NCI-H526 treated with DMSO at 0.1 percent for 48 hours (cell line): ENCODE data around the gene MRPL49.

Experiments
- DNase-seq: peaks from one replicate; lab custom pipeline; 2025; lab: John Stamatoyannopoulos, UW

MRPL49 gene

DNA sequence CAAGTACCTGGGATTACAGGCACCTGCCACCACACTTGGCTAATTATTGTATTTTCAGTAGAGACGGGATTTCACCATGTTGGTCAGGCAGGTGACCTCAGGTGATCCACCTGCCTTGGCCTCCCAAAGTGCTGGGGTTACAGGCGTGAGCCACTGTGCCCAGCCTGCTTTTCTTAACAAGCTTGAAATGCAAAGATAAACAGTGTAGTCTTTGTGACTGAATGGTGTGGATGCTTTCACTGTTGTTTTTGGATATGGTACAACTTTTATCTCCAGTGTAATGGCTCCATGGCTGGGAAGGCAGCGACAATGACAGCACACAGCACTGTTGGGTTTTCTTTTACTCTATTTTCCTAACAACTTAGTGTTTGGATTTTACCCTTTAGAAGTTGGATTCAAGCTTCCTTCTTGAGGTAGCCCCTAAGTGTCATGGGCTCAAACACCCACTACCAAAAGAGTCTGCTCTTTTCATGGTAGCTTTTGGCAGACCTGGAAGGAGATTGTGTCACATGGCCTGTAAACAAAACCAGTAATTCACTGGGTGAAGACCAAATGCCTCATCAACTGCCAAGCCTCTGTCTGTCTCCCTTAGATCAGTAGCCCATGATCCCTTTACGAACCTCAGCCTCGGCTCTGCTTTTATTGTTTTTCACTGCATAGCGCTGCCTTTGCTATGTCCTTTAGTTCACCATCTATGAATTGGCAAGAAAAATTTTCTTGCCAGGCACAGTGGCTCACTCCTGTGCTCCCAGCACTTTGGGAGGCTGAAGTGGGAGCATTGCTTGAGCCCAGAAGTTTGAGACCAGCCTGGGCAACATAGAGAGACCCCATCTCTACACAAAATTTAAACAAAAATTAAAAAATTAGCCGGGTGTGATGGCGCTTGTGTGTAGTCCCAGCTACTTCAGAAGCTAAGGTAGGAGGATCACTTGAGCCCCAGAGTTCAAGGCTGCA, 19.7 kb upstream of the MRPL49 start:
- no peak for DNase-seq

DNA sequence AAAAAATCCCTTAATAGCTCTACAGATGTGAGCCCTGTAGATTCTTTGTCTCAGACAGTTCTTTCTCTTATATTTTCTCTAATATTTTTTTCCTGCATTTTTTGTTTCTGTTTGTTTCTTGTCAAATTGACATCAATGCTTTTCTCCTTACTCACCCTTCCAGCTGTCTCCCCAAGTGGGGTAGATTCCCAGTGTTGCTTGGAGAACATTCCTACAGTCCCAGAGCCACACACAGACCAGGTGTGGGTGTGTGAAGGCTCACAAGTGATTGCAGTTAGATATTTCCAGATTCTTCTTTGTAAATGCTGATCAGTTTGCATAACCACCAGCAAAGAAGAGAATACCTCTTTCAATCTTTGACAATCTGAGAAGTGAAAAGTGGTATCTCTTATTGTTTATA, 18.6 kb upstream of the MRPL49 start:
- no peak for DNase-seq

DNA sequence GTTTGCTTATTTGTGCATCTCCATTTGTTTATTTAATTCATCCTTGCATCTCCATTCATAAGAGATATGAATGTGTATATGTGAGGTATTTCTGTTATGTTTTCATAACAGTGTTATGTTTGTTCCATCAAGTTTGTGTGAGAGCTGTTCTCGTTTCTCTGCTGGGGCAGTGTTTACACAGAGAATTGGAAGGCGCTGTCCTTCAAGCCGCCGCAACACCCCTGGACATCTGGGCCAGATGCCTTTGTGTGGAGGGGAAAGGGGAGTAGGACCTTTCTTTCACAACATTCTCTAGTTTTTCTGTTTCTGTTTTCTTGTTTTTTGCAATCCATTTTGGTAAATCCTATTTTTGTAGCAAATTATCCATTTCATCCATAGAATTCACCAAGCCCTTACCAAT, 17.5 kb upstream of the MRPL49 start:
- no peak for DNase-seq

DNA sequence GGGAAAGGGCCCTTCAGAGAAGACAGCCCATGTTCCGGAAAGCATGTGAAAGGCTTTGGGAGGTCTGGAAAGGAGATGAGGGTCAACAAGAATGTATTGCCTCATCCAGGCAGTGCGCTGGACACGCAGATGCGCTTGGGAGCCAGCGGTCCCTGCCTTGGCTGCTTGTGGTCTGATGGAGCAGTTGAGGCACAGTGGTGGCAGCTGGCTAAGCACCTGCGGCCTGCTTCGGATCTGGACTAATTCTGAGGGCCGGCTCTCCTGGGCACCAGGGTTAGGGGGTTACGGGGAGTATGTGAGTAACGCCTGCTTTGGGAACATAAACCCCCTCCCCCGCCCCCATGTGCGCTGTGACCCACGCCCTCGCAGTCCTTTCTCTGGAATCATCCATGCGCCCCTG, 15.0 kb upstream of the MRPL49 start:
- no peak for DNase-seq

DNA sequence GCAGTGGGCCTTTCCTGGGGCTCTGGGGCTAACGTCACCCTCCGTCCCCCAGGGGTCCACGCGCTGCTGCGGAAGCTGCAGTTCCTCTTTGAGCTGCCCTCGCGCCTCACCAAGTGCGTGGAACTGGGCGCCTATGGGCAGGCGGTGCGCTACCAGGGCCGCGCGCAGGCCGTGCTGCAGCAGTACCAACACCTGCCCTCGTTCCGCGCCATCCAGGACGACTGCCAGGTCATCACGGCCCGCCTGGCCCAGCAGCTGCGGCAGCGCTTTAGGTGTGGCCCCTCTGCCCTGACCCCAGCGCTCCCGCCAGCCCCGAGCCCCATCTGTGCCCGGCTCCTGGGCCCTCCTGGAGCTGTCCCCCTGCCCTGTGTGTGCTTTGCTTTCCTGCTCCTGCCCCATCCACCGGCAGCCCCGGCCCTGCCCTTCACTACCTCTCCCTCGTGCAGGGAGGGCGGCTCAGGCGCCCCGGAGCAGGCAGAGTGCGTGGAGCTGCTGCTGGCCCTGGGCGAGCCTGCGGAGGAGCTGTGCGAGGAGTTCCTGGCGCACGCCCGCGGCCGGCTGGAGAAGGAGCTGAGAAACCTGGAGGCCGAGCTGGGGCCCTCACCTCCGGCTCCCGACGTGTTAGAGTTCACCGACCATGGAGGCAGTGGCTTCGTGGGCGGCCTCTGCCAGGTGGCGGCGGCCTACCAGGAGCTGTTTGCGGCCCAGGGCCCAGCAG, 14.2 kb upstream of the MRPL49 start:
- no peak for DNase-seq

DNA sequence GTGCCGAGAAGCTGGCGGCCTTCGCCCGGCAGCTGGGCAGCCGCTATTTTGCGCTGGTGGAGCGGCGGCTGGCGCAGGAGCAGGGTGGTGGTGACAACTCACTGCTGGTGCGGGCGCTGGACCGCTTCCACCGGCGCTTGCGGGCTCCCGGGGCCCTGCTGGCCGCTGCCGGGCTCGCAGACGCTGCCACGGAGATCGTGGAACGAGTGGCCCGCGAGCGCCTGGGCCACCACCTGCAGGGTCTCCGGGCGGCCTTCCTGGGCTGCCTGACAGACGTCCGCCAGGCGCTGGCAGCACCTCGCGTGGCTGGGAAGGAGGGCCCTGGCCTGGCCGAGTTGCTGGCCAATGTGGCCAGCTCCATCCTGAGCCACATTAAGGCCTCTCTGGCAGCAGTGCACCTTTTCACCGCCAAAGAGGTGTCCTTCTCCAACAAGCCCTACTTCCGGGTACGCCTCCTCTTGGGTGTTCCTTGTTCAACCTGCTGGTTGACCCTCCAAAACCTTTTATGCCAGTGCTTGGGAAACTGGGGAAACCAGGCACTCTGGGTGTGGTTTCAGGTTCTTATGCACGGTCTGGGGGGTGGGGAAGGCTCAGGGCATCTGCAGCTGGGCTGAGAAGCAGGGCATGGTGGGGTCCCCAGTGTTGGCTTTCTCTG, 13.5 kb upstream of the MRPL49 start:
- DNase-seq, result no peak

DNA sequence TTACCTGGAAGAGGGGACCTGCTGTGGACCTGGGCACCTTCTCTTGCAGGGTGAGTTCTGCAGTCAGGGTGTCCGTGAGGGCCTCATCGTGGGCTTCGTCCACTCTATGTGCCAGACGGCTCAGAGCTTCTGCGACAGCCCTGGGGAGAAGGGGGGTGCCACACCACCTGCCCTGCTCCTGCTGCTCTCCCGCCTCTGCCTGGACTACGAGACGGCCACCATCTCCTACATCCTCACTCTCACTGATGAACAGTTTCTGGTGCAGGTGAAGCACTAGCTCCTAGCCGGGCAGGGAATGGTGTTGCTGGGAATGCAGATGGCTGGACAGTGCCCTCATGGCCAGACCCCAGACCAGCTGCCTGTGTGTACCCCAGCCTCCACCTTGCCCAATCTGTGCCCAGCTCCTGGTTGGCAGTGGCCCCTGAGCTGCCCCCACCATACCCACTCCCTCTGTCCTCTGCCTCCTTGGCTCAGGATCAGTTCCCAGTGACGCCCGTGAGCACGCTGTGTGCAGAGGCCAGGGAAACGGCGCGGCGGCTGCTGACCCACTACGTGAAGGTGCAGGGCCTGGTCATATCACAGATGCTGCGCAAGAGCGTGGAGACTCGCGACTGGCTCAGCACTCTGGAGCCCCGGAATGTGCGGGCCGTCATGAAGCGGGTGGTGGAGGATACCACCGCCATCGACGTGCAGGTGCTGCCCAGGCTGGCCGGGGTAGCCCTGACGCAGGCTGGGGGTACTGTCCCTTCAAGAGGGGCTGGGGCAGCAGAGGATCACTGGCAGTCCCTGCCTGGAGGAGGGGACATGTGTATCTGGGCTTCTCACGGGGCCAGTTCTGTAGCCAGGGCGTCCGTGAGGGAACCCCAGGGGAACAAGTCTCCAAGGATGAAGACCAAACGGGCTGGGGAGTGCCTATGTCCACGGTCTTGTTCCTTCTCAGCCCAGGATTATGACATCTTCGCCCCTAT, 12.6 kb upstream of the MRPL49 start:
- DNase-seq, result no peak

DNA sequence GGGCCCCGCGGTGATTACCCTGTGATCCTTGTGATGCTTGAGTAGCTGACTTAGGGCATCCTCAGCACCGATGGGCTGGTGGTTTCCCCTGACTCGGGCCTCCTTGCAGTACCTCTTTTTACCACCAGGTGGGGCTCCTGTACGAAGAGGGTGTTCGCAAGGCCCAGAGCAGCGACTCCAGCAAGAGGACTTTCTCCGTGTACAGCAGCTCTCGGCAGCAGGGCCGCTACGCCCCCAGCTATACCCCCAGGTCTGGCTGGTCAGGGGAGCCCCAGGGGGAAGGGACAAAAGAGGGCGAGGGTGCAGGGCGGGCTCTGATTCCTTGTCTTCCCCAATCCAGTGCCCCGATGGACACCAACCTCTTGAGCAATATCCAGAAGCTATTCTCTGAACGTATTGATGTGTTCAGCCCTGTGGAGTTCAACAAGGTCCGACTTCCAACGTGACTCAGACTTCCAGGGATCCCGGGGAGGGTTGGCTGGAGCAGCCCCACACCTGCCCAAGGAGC, 11.7 kb upstream of the MRPL49 start:
- DNase-seq, result peak; percentile 79

DNA sequence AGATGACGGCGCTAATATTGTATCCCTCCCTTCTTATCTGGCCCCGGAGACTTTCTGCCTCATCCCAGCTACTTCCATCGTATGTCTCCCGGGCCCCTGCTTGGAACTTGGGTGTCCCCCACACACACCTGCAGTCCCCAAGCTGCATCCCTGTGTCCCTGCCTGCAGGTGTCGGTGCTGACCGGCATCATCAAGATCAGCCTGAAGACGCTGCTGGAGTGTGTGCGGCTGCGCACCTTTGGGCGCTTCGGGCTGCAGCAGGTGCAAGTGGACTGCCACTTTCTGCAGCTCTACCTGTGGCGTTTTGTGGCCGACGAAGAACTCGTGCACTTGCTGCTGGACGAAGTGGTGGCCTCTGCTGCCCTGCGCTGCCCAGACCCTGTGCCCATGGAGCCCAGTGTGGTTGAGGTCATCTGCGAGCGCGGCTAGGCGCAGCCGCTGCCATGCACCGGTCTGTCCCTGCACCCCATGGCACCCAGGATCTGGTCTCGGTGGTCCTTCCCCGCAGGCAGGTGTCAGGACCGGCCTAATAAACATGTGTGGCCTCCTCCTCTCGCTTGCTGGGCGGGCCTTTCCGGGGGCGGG, 10.9 kb upstream of the MRPL49 start:
- no peak for DNase-seq

DNA sequence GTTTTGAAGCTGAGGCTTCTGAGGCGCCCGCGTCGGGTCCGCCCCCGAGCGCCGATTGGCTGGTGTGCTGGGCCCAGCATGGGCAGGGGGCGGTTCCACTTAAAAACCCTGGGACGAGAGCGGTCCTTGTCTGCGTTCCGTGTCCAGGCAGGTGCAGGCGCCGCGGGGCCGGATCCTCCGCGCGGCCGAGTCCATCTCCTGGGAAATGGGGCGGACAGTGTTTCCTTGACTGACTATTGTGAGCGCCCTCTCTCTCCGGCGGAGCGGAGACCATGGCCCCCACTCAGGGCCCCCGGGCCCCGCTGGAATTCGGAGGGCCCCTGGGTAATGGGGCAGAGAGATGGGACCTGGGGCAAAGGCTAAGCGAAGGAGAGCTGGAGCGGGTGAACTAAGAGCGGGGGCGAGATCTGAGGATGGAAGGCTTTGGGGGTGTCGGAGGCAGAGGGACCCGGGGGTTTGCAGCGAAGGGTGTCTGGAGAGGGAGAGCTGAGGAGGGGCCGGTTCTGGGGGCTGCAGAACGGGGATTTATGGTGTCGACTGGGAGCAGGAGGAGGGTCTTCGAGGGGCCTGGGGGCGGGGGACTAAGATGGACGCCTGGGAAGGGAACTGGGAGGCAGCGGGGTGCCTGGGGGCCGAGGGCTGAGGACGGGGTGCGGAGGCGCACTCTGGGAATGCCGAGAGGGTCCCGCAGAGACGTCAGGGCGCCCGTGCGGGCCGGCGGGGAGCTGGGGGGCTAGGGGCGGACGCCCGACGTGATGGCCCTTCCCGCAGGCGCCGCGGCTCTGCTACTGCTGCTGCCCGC, 10.2 kb upstream of the MRPL49 start, which contains the start of gene TM7SF2:
TSS of gene TM7SF2 (plus strand) at position 129 of the 802 bp plus-strand sequence. CDS start at position 273, 144 bp downstream.
- DNase-seq, result peak; percentile 95

DNA sequence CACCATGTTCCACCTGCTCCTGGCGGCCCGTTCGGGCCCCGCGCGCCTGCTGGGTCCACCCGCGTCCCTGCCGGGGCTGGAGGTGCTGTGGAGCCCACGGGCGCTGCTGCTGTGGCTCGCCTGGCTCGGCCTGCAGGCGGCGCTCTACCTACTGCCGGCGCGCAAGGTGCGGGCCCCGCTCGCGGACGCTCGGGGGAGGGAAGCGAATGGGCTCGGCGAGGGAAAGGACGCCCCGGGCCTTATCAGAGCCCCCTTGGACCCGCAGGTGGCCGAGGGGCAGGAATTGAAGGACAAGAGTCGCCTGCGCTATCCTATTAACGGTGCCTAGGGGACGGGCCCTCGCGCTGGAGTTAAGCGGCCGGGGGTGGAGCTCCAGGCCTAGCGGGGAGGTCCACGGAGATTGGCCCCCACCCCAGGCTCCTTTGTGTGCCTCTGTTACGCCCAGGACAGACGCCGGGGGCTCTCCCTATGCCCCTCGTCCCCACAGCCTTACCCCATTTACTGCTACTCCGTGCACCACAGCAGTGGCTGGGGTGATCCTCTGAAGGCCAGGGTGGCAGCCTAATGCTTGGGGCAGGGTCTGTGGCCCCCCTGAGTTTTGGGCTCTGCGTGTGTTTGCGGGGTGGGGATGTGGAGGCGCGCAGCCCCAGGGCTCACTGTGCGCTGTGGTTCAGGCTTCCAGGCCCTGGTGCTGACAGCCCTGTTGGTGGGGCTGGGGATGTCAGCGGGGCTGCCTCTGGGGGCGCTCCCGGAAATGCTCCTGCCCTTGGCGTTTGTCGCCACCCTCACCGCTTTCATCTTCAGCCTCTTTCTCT, 9.4 kb upstream of the MRPL49 start:
- DNase-seq, result peak; percentile 29

DNA sequence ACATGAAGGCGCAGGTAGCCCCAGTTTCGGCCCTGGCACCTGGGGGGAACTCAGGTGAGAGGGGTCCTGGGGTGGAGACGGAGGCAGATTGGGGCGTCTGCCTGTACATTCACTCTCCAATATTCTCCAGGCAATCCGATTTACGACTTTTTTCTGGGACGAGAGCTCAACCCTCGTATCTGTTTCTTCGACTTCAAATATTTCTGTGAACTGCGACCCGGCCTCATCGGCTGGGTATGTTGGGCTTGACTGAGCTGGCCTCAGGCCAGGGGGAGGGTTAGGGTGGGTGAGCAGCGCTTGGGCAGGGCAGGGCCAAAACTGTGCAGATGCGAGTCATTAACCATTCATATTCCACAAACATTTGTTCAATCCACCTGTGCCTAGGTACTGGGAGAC, 8.8 kb upstream of the MRPL49 start:
- no peak for DNase-seq

DNA sequence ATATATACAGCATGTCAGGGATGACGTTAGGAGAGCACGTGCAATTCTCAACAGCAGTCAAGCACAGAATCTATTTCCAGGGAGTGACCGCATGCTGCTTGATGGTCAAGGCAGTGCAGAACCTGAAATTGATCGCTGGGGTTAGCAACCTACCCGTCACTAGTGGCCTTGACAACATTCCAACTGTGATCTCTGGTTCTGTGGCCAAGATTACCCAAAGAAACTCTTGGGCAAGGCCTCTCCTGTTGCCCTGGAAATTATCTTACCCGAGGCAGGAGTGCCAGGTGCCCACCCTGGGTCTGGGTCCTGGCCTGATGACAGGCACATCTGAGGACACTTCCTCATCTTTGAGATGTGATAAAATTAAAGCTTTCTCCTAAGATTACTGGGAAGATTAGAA, 8.3 kb upstream of the MRPL49 start:
- DNase-seq, result no peak

DNA sequence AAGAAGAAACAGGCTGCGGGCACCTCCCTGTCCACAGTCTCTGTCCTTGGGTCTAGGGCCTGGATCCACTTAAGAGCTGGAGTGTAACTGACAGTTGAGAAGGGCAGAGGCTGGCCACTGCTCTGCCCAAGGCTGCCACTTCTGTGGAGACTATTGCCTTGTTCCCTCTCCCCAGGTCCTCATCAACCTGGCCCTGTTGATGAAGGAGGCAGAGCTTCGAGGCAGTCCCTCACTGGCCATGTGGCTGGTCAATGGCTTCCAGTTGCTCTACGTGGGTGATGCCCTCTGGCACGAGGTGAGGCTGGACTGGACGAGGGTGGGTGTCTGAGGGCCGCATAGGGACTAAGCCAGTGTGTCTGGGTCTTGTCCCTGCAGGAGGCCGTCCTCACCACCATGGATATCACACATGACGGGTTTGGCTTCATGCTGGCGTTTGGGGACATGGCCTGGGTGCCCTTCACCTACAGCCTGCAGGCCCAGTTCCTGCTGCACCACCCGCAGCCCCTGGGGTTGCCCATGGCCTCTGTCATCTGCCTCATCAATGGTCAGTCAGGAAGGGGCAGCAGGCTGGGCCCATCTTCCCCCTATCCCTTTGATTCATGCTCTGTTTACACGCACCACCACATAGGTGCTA, 7.5 kb upstream of the MRPL49 start:
- no peak for DNase-seq

DNA sequence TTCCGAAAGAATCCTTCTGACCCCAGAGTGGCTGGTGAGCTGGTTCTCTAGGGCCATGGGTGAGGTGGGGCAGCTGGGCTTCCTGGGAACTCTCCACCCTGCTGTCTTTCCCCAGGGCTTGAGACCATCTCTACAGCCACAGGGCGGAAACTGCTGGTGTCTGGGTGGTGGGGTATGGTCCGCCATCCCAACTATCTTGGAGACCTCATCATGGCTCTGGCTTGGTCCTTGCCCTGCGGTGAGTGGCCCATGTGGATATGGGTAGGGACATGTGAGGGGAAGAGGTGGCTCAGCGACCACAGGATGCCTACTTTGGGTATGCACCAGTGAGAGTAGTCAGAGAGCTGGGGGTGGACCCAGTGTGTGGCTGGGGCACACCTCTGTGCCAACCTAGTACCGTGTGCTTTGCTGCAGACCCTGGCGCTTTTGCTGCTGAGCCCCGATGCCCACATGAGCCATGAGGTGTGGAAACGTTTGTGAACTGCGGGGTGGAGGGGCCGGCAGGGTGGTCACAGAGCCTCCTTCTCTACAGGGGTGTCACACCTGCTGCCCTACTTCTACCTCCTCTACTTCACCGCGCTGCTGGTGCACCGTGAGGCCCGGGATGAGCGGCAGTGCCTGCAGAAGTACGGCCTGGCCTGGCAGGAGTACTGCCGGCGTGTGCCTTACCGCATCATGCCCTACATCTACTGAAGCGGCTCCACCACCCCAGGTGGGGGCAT, 6.6 kb upstream of the MRPL49 start:
- no peak for DNase-seq

DNA sequence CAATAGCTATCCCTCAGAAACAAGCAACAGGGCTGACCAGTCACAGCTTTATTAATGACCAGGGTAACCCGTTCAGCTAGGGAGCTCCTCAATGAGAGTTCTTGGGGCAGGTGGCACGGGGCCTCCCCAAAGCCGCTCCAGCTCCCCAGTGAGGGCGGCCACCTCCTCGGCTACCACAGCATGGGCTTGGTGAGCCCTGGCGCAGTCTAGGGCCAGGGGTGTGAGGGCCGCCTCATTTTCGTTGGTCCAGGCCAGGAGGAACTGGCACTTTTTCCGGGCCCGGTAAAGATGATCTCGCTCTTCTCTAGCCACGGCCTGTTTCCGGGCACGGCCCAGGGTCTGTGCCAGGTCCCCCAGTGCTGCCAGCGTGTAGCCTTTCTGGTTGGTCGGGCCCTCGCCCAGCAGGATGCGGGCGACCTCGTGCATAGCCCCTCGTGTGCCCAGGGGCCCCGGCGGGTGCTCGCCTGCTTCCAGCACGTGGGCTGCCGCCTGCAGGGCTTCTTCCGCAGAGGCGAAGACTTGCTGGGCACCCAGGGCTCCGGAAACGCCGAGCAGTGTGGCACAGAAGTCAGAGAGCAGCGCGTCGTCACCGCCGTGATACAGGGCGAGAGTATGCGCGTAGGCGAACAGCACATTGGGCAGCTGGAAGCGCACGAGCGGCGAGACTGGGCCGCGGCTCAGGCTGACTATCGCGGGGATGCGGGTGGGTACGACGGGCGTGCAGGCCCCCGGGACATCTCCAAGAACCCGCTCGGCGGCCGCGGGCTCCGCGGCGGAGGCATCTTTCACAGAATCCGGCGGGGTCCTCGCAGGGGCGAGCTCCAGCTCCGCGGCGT, 5.5 kb upstream of the MRPL49 start:
- DNase-seq, result no peak
